Neural cell (in vitro differentiated cells): ENCODE data around the gene RANBP10.

Source experiments
- EP300 ChIP-seq: fragments of 450-650 bp; conservative IDR thresholded peaks from 2 replicates; pipeline ENCODE4 v1.6.1; 2014; ENCODE audit warnings: antibody characterized with exemption, mild to moderate bottlenecking, moderate library complexity; ENCODE audit not compliant: poor library complexity, severe bottlenecking
- POLR2AphosphoS5 ChIP-seq: IDR thresholded peaks from 2 replicates; pipeline ENCODE4 v1.6.1; 2012
- SMC3 ChIP-seq: fragments of 450-650 bp; conservative IDR thresholded peaks from 2 replicates; pipeline ENCODE4 v1.6.1; 2014; ENCODE audit warnings: antibody characterized with exemption, mild to moderate bottlenecking, moderate library complexity; ENCODE audit not compliant: poor library complexity
- TF ChIP-seq, protein P1 (sequence below): fragments of 450-650 bp; IDR thresholded peaks from 2 replicates; pipeline ENCODE4 v1.5.1; 2014; ENCODE audit warnings: antibody characterized with exemption, mild to moderate bottlenecking, moderate library complexity; ENCODE audit not compliant: poor library complexity, severe bottlenecking
- TF ChIP-seq, protein P2 (sequence below): IDR thresholded peaks from 2 replicates; pipeline ENCODE4 v1.6.1; 2012; ENCODE audit warnings: borderline replicate concordance

- TF ChIP-seq, protein P1, sequence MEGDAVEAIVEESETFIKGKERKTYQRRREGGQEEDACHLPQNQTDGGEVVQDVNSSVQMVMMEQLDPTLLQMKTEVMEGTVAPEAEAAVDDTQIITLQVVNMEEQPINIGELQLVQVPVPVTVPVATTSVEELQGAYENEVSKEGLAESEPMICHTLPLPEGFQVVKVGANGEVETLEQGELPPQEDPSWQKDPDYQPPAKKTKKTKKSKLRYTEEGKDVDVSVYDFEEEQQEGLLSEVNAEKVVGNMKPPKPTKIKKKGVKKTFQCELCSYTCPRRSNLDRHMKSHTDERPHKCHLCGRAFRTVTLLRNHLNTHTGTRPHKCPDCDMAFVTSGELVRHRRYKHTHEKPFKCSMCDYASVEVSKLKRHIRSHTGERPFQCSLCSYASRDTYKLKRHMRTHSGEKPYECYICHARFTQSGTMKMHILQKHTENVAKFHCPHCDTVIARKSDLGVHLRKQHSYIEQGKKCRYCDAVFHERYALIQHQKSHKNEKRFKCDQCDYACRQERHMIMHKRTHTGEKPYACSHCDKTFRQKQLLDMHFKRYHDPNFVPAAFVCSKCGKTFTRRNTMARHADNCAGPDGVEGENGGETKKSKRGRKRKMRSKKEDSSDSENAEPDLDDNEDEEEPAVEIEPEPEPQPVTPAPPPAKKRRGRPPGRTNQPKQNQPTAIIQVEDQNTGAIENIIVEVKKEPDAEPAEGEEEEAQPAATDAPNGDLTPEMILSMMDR, result no peak
- TF ChIP-seq POLR2AphosphoS5 (no peak), EP300 (no peak), SMC3 (no peak)
- TF ChIP-seq, protein P2, sequence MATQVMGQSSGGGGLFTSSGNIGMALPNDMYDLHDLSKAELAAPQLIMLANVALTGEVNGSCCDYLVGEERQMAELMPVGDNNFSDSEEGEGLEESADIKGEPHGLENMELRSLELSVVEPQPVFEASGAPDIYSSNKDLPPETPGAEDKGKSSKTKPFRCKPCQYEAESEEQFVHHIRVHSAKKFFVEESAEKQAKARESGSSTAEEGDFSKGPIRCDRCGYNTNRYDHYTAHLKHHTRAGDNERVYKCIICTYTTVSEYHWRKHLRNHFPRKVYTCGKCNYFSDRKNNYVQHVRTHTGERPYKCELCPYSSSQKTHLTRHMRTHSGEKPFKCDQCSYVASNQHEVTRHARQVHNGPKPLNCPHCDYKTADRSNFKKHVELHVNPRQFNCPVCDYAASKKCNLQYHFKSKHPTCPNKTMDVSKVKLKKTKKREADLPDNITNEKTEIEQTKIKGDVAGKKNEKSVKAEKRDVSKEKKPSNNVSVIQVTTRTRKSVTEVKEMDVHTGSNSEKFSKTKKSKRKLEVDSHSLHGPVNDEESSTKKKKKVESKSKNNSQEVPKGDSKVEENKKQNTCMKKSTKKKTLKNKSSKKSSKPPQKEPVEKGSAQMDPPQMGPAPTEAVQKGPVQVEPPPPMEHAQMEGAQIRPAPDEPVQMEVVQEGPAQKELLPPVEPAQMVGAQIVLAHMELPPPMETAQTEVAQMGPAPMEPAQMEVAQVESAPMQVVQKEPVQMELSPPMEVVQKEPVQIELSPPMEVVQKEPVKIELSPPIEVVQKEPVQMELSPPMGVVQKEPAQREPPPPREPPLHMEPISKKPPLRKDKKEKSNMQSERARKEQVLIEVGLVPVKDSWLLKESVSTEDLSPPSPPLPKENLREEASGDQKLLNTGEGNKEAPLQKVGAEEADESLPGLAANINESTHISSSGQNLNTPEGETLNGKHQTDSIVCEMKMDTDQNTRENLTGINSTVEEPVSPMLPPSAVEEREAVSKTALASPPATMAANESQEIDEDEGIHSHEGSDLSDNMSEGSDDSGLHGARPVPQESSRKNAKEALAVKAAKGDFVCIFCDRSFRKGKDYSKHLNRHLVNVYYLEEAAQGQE, result no peak
Observed at GRCh38 chr16:67748834-67749233, 57.5 kb downstream of the RANBP10 start.
